Esophagus muscularis mucosa (tissue), 4 donors: Measurements from ENCODE around the gene CLK4.

Experiments used
- CTCF ChIP-seq, 3 experiments: fragments of 200-600 bp in 2 of 3; fragments of 450-650 bp in 1 of 3; sonication (generic) in 2 of 3; IDR thresholded peaks; one replicate each; pipeline ENCODE4 v1.5.1; 2017 to 2019; ENCODE audit warnings: antibody characterized with exemption in 3 of 3, mild to moderate bottlenecking in 2 of 3, moderate library complexity in 1 of 3
- EP300 ChIP-seq: sonication (generic); formaldehyde crosslinking; IDR thresholded peaks from one replicate; pipeline ENCODE4 v1.6.1; 2017; ENCODE audit warnings: antibody characterized with exemption
- POLR2A ChIP-seq: fragments of 450-650 bp; IDR thresholded peaks from one replicate; pipeline ENCODE4 v1.6.1; 2017; ENCODE audit warnings: antibody characterized with exemption, moderate library complexity, mild to moderate bottlenecking, low read depth
- POLR2AphosphoS5 ChIP-seq, 2 donors: sonication (generic); formaldehyde crosslinking; IDR thresholded peaks; one replicate each; pipeline ENCODE4 v1.6.1; 2017; ENCODE audit warnings: antibody characterized with exemption in 2 of 2

DNA sequence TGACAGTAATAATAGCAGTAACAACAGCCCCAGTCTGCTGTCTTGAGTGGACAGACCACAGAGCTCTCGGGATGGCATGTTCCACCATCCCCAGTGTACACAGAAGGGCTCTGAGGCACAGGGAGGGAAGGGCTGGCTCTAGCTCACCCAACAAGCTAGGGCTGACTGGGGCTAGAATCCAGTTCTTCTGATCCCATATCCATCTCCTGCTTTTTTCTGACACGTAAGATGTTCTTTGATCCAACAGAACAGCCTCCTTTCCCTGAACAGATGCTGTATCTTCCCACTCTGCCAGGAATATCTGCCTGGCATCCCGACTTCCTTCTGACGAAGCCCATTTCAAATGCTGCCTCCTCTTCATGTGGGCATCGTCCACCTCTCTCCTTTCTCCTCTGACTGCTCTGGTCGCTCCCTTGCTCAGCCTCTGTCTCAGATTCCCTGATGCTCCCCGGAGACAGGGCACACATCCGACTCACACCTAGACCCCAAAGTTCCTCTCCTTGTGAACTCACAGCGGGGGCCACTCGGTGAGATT is 43.6 kb upstream of the CLK4 start:
- no peak for TF ChIP-seq CTCF (IDR thresholded peaks at IDR 0.05)
- no peak for TF ChIP-seq POLR2A
- no peak for TF ChIP-seq POLR2AphosphoS5 (IDR thresholded peaks at IDR 0.05)
- TF ChIP-seq EP300: no peak
